ENCODE results near the gene TCEANC2. TPM values are rescaled to one million over a fixed set of nuclear protein-coding genes. Genes with fewer than 3 reads are reported as not detected.

TCEANC2 gene
- total and polyA plus RNA-seq, 3 experiments from 2014 or later = 6.1 to 11.4 (median 10.9) TPM

DNA sequence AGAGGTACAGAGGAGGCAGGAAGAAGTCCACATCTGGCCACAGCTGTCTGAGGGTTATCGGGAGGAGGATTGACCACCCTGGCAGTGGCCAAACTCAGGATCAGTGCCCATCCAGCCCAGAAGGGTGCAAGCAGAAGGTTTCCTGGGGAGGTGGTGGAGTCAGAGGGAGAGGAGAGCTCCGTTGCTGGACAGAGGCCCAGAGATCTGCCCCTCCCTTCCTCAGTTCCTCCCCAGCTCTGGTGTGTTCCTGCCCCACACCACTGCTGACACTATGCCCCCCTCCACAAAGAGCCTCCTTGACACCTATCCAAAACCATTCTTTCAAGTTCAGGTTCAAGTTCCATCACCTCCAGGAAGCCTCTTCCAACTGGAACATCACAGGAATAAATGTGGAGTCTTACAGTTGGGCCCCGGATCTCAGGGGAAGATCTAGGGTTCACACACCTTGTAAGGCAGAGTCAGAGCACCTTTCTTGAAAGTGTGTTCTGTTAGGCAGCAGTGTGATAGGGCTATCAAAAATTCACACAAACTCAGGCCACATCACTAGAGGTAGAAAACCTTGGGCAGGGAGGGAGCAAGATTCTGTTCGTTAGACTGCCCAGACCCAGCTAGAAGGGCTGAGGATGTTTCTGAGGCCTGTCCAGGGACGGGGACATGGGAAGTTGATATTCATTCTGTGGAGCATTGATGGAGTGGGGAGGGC, 42.8 kb upstream of the TCEANC2 start:
- no peak for DNase-seq
- no peaks in the 10 kb centered on the region for H3K9me3 Mint-ChIP-seq
- CTCF ChIA-PET = no interaction called here

GRCh38 chr1:54011316-54012007, 41.9 kb upstream of the TCEANC2 start:
- no peaks in the 10 kb centered on the region for H3K4me1 Mint-ChIP-seq
- no peak overlapping the region for H3K4me3 ChIP-seq (ENCODE audit: low read length)
- no peaks in the 10 kb centered on the region for H3K9me3 ChIP-seq (ENCODE audit: low read length)
- H3K27me3 ChIP-seq (ENCODE audit: insufficient read depth, low read length, poor library complexity, severe bottlenecking) = peaks cover 3% of the 10 kb centered on the region
- H3K27ac Mint-ChIP-seq = peak overlapping the region in 1 of 8 donors; percentile 38
- no peak overlapping the region for H3K4me3 Mint-ChIP-seq
- no peaks in the 10 kb centered on the region for H3K36me3 Mint-ChIP-seq
- ChIA-PET CTCF (no interaction called here), POLR2A (no interaction called here)
- H3K9me3 Mint-ChIP-seq = no peaks in the 10 kb centered on the region
- no peak overlapping the region for H3K27ac ChIP-seq (ENCODE audit: low read depth, low read length)
- H3K4me1 ChIP-seq (ENCODE audit: insufficient read depth, low read length) = no peaks in the 10 kb centered on the region
- peaks cover 14 to 43% of the 10 kb centered on the region in 2 donors for H3K27me3 Mint-ChIP-seq
- DNase-seq = no peak
- H3K36me3 ChIP-seq (ENCODE audit: insufficient read depth, low read length) = no peaks in the 10 kb centered on the region

More for the DNA sequence above, 42.8 kb upstream of the TCEANC2 start:
- H3K27ac Mint-ChIP-seq = no peak overlapping the region
- peaks cover 14 to 39% of the 10 kb centered on the region in 2 donors for H3K27me3 Mint-ChIP-seq
- H3K36me3 Mint-ChIP-seq = no peaks in the 10 kb centered on the region
- no peaks in the 10 kb centered on the region for H3K4me1 Mint-ChIP-seq
- peaks cover 3% of the 10 kb centered on the region for H3K27me3 ChIP-seq (ENCODE audit: insufficient read depth, low read length, poor library complexity, severe bottlenecking)
- H3K9me3 ChIP-seq (ENCODE audit: low read length) = no peaks in the 10 kb centered on the region
- no peaks in the 10 kb centered on the region for H3K4me1 ChIP-seq (ENCODE audit: insufficient read depth, low read length)
- no peak overlapping the region for H3K4me3 ChIP-seq (ENCODE audit: low read length)
- H3K36me3 ChIP-seq (ENCODE audit: insufficient read depth, low read length) = no peaks in the 10 kb centered on the region
- POLR2A ChIA-PET = no interaction called here
- H3K27ac ChIP-seq (ENCODE audit: low read depth, low read length) = no peak overlapping the region
- H3K4me3 Mint-ChIP-seq = peak overlapping the region in 1 of 7 donors; percentile 62

- POLR2A ChIA-PET = no interaction called here
- Mint-ChIP-seq H3K9me3 (no peaks in the 10 kb centered on the region), H3K4me3 (no peak overlapping the region), H3K27me3 (peaks cover 14 to 45% of the 10 kb centered on the region in 2 donors), H3K27ac (no peak overlapping the region), H3K36me3 (no peaks in the 10 kb centered on the region), H3K4me1 (no peaks in the 10 kb centered on the region)
- no peak overlapping the region for H3K27ac ChIP-seq (ENCODE audit: low read depth, low read length)
- H3K9me3 ChIP-seq (ENCODE audit: low read length) = no peaks in the 10 kb centered on the region
- H3K4me1 ChIP-seq (ENCODE audit: insufficient read depth, low read length) = no peaks in the 10 kb centered on the region
- DNase-seq = no peak
- peaks cover 3% of the 10 kb centered on the region for H3K27me3 ChIP-seq (ENCODE audit: insufficient read depth, low read length, poor library complexity, severe bottlenecking)
- H3K4me3 ChIP-seq (ENCODE audit: low read length) = no peak overlapping the region
- CTCF ChIA-PET = no interaction called here
- H3K36me3 ChIP-seq (ENCODE audit: insufficient read depth, low read length) = no peaks in the 10 kb centered on the region
Observed at GRCh38 chr1:54012008-54012325, 41.4 kb upstream of the TCEANC2 start.

GRCh38 chr1:54012863-54013262, 40.5 kb upstream of the TCEANC2 start:
- no peak for DNase-seq
- Mint-ChIP-seq H3K4me3 (no peak overlapping the region), H3K27me3 (peaks cover 14 to 52% of the 10 kb centered on the region in 2 donors), H3K27ac (no peak overlapping the region), H3K4me1 (no peaks in the 10 kb centered on the region), H3K36me3 (no peaks in the 10 kb centered on the region), H3K9me3 (no peaks in the 10 kb centered on the region)
- Histone ChIP-seq H3K27ac (ENCODE audit: low read depth, low read length) (no peak overlapping the region), H3K4me1 (ENCODE audit: insufficient read depth, low read length) (no peaks in the 10 kb centered on the region), H3K27me3 (ENCODE audit: insufficient read depth, low read length, poor library complexity, severe bottlenecking) (peaks cover 3% of the 10 kb centered on the region), H3K9me3 (ENCODE audit: low read length) (no peaks in the 10 kb centered on the region), H3K36me3 (ENCODE audit: insufficient read depth, low read length) (no peaks in the 10 kb centered on the region), H3K4me3 (ENCODE audit: low read length) (no peak overlapping the region)
- ChIA-PET POLR2A (interaction anchor here (0.6 kb wide), 1 partner anchor 1206 kb away, joined by 3 read pairs; no protein-coding TSS in a partner anchor), CTCF (no interaction called here)

GRCh38 chr1:54013393-54014008, 39.9 kb upstream of the TCEANC2 start:
- Histone ChIP-seq H3K4me3 (ENCODE audit: low read length) (no peak overlapping the region), H3K27me3 (ENCODE audit: insufficient read depth, low read length, poor library complexity, severe bottlenecking) (peaks cover 3% of the 10 kb centered on the region), H3K4me1 (ENCODE audit: insufficient read depth, low read length) (no peaks in the 10 kb centered on the region), H3K27ac (ENCODE audit: low read depth, low read length) (no peak overlapping the region), H3K9me3 (ENCODE audit: low read length) (no peaks in the 10 kb centered on the region), H3K36me3 (ENCODE audit: insufficient read depth, low read length) (no peaks in the 10 kb centered on the region)
- Mint-ChIP-seq H3K27ac (no peak overlapping the region), H3K36me3 (no peaks in the 10 kb centered on the region), H3K9me3 (no peaks in the 10 kb centered on the region), H3K4me3 (peak overlapping the region in 1 of 7 donors; percentile 55), H3K4me1 (no peaks in the 10 kb centered on the region), H3K27me3 (peaks cover 14 to 49% of the 10 kb centered on the region in 2 donors)
- CTCF ChIA-PET = no interaction called here
- DNase-seq = no peak
- POLR2A ChIA-PET = no interaction called here

DNA sequence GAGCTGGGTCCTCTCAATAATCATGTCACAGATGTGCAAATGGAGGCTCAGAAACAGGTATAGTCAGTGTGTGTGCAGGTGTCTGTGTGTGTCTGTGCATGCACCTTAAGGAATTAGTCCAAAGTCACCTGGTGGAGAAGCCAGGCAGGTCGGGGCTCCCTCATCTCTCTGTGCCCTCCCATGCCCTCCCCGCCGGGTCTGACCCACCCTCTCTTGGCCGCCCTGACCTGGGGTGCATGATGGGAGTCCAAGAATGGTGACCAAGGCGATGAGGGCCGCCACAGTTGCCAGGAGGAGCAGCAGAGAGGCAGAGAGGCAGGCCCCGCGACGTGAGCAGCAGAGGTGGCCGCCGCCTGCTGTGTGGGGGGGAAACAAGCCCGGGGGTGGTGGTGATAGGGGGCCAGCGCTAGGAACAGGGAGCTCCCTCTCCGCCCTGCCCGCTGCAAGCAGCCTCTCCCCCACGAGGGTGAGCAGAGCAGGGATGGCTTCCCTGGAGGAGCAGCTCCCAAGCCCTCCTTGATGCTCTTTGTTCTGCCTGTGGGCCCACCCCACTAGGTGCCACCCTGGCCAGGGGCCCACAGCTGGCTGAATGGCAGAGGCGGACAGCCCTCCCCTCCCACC, 39.3 kb upstream of the TCEANC2 start:
- Histone ChIP-seq H3K27me3 (ENCODE audit: insufficient read depth, low read length, poor library complexity, severe bottlenecking) (peaks cover 3% of the 10 kb centered on the region), H3K9me3 (ENCODE audit: low read length) (no peaks in the 10 kb centered on the region), H3K4me3 (ENCODE audit: low read length) (no peak overlapping the region), H3K27ac (ENCODE audit: low read depth, low read length) (no peak overlapping the region), H3K4me1 (ENCODE audit: insufficient read depth, low read length) (no peaks in the 10 kb centered on the region), H3K36me3 (ENCODE audit: insufficient read depth, low read length) (no peaks in the 10 kb centered on the region)
- H3K36me3 Mint-ChIP-seq = no peaks in the 10 kb centered on the region
- POLR2A ChIA-PET = no interaction called here
- H3K27ac Mint-ChIP-seq = no peak overlapping the region
- no peaks in the 10 kb centered on the region for H3K4me1 Mint-ChIP-seq
- no peaks in the 10 kb centered on the region for H3K9me3 Mint-ChIP-seq
- no peak for DNase-seq
- H3K27me3 Mint-ChIP-seq = peaks cover 14 to 44% of the 10 kb centered on the region in 2 donors
- no peak overlapping the region for H3K4me3 Mint-ChIP-seq
- CTCF ChIA-PET = no interaction called here

GRCh38 chr1:54016343-54017282, 36.8 kb upstream of the TCEANC2 start:
- no peaks in the 10 kb centered on the region for H3K4me1 Mint-ChIP-seq
- Histone ChIP-seq H3K27ac (ENCODE audit: low read depth, low read length) (no peak overlapping the region), H3K9me3 (ENCODE audit: low read length) (no peaks in the 10 kb centered on the region), H3K4me1 (ENCODE audit: insufficient read depth, low read length) (no peaks in the 10 kb centered on the region), H3K4me3 (ENCODE audit: low read length) (no peak overlapping the region), H3K36me3 (ENCODE audit: insufficient read depth, low read length) (no peaks in the 10 kb centered on the region), H3K27me3 (ENCODE audit: insufficient read depth, low read length, poor library complexity, severe bottlenecking) (peaks cover 3% of the 10 kb centered on the region)
- CTCF ChIA-PET = no interaction called here
- H3K4me3 Mint-ChIP-seq = no peak overlapping the region
- H3K27me3 Mint-ChIP-seq = peaks cover 6 to 28% of the 10 kb centered on the region in 2 donors
- H3K27ac Mint-ChIP-seq = no peak overlapping the region
- POLR2A ChIA-PET = no interaction called here
- DNase-seq = no peak
- H3K36me3 Mint-ChIP-seq = no peaks in the 10 kb centered on the region
- H3K9me3 Mint-ChIP-seq = no peaks in the 10 kb centered on the region

Measured in CD8-positive, alpha-beta memory T cell (primary cell).